Measurements from ENCODE around the gene RNU4-1.
"Not testable (repeated sequence)": the region's sequence is repeated elsewhere in the genome, so short reads cannot be mapped to it uniquely, and the experiment has no call there.

RNU4-1 gene

GRCh38 chr12:120258323-120258896 lies 34.6 kb downstream of the RNU4-1 start:
- no peak for DNase-seq (ENCODE audit: low read depth)

GRCh38 chr12:120257041-120257821 lies 35.8 kb downstream of the RNU4-1 start:
- no peak for DNase-seq (ENCODE audit: low read depth)

- DNase-seq (ENCODE audit: low read depth), result no peak
These were observed 38.2 kb downstream of the RNU4-1 start for GRCh38 chr12:120254809-120255208.

GRCh38 chr12:120253313-120253712 lies 39.7 kb downstream of the RNU4-1 start:
- not testable (repeated sequence) for DNase-seq (ENCODE audit: low read depth)

- DNase-seq (ENCODE audit: low read depth), result no peak
These were observed 40.7 kb downstream of the RNU4-1 start for GRCh38 chr12:120252071-120252906.

GRCh38 chr12:120251364-120252070 lies 41.5 kb downstream of the RNU4-1 start:
- not testable (repeated sequence) for DNase-seq (ENCODE audit: low read depth)

GRCh38 chr12:120249875-120250795 lies 42.9 kb downstream of the RNU4-1 start:
- no peak for DNase-seq (ENCODE audit: low read depth)

- DNase-seq (ENCODE audit: low read depth), result no peak
These were observed 43.7 kb downstream of the RNU4-1 start for GRCh38 chr12:120249266-120249874.

- no peak for DNase-seq (ENCODE audit: low read depth)
These were observed 45.4 kb downstream of the RNU4-1 start for GRCh38 chr12:120247621-120248030.

GRCh38 chr12:120247183-120247582 lies 45.9 kb downstream of the RNU4-1 start:
- DNase-seq (ENCODE audit: low read depth), result no peak

- DNase-seq (ENCODE audit: low read depth), result not testable (repeated sequence)
These were observed 46.3 kb downstream of the RNU4-1 start for GRCh38 chr12:120246705-120247104.

Measured in HS-27A (cell line).